Measurements from ENCODE around the gene SLC22A4. TPM values are rescaled to one million over a fixed set of nuclear protein-coding genes. Genes with fewer than 3 reads are reported as not detected.

SLC22A4 gene
- polyA plus RNA-seq, 1 donor from 2014 or later = 2.0 TPM

GRCh38 chr5:132269635-132270334 is 24.4 kb upstream of the SLC22A4 start:
- Histone ChIP-seq H3K4me2 (ENCODE audit: low read length) (no peak overlapping the region), H2AFZ (ENCODE audit: low read depth, low read length) (no peak overlapping the region), H3K4me3 (ENCODE audit: low read length) (no peak overlapping the region), H3K79me2 (replicated peaks; ENCODE audit: insufficient read depth, low read length) (no peaks in the 10 kb centered on the region), H4K20me1 (ENCODE audit: insufficient read depth) (no peaks in the 10 kb centered on the region), H3K27me3 (ENCODE audit: insufficient read depth, low read depth, low read length) (no peaks in the 10 kb centered on the region), H3F3A (ENCODE audit: insufficient read depth, low read length, poor library complexity, severe bottlenecking) (no peaks in the 10 kb centered on the region), H3K9me3 (ENCODE audit: low read length) (no peaks in the 10 kb centered on the region), H3K27ac (ENCODE audit: low read length) (no peak overlapping the region), H3K9me2 (ENCODE audit: insufficient read depth, low read length) (no peaks in the 10 kb centered on the region), H3K36me3 (ENCODE audit: insufficient read depth, low read length) (no peaks in the 10 kb centered on the region), H3K9ac (ENCODE audit: low read length) (no peak overlapping the region)
- no peak for TF ChIP-seq POLR2AphosphoS5 (IDR thresholded peaks at IDR 0.05)
- no peak for TF ChIP-seq CTCF (IDR thresholded peaks at IDR 0.05; ENCODE audit: poor library complexity, severe bottlenecking)
- TF ChIP-seq MXI1 (conservative IDR thresholded peaks at IDR 0.05; ENCODE audit: poor library complexity, severe bottlenecking) = no peak

DNA sequence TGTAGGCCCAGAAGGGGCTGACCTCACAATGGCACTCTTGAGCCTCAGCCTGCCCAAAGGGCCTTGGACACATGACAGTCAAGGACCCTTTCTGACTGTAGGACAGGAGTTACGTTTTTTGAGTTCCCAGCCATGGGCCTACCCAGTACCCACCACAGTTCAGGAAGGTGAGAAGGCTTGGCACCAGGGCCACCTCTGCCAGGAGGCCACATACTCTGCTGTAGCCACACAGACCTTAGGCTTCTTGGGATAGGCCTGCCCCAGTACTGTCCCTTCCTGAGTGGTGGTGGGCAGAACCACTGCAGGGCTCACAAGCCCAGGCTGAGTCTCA is 23.9 kb upstream of the SLC22A4 start:
- Histone ChIP-seq H3K27ac (ENCODE audit: low read length) (no peak overlapping the region), H2AFZ (ENCODE audit: low read depth, low read length) (no peak overlapping the region), H3K79me2 (replicated peaks; ENCODE audit: insufficient read depth, low read length) (no peaks in the 10 kb centered on the region), H3K9me3 (ENCODE audit: low read length) (no peaks in the 10 kb centered on the region), H3K36me3 (ENCODE audit: insufficient read depth, low read length) (no peaks in the 10 kb centered on the region), H4K20me1 (ENCODE audit: insufficient read depth) (no peaks in the 10 kb centered on the region), H3K9ac (ENCODE audit: low read length) (no peak overlapping the region), H3K4me2 (ENCODE audit: low read length) (no peak overlapping the region), H3K9me2 (ENCODE audit: insufficient read depth, low read length) (no peaks in the 10 kb centered on the region), H3F3A (ENCODE audit: insufficient read depth, low read length, poor library complexity, severe bottlenecking) (no peaks in the 10 kb centered on the region), H3K4me3 (ENCODE audit: low read length) (no peak overlapping the region), H3K27me3 (ENCODE audit: insufficient read depth, low read depth, low read length) (no peaks in the 10 kb centered on the region)
- no peak for TF ChIP-seq MXI1 (conservative IDR thresholded peaks at IDR 0.05; ENCODE audit: poor library complexity, severe bottlenecking)
- TF ChIP-seq RAD21 (conservative IDR thresholded peaks at IDR 0.05) = no peak
- TF ChIP-seq REST (IDR thresholded peaks at IDR 0.05; ENCODE audit: borderline replicate concordance) = no peak
- TF ChIP-seq EP300 (conservative IDR thresholded peaks at IDR 0.05; ENCODE audit: poor library complexity, severe bottlenecking) = no peak
- no peak for TF ChIP-seq CTCF (IDR thresholded peaks at IDR 0.05; ENCODE audit: poor library complexity, severe bottlenecking)
- no peak for TF ChIP-seq SMC3 (conservative IDR thresholded peaks at IDR 0.05; ENCODE audit: poor library complexity)
- TF ChIP-seq EZH2 (IDR thresholded peaks at IDR 0.05; ENCODE audit: borderline replicate concordance, insufficient read depth, low read length, poor library complexity, severe bottlenecking) = no peak
